GM12892 (cell line): ENCODE data around the gene INHA.

Experiments
- POLR2A ChIP-seq: IDR thresholded peaks from 2 replicates; pipeline ENCODE4 v1.6.1; 2011; ENCODE audit warnings: low read depth, low read length, control low read depth
- POLR2AphosphoS5 ChIP-seq: IDR thresholded peaks from 2 replicates; pipeline ENCODE4 v1.6.1; 2011; ENCODE audit warnings: low read depth, low read length, control low read depth
- TAF1 ChIP-seq: IDR thresholded peaks from 2 replicates; pipeline ENCODE4 v1.6.1; 2011; ENCODE audit warnings: low read depth, mild to moderate bottlenecking, control low read depth, low read length, borderline replicate concordance

- TF ChIP-seq POLR2AphosphoS5: no peak
- no peak for TF ChIP-seq POLR2A
- no peak for TF ChIP-seq TAF1
Measured at GRCh38 chr2:219598308-219599078, 26.4 kb downstream of the INHA start.
